Measurements from ENCODE around the gene EXOC4. TPM values are rescaled to one million over a fixed set of nuclear protein-coding genes. Genes with fewer than 3 reads are reported as not detected.

EXOC4 gene
- total and polyA plus RNA-seq, 2 of the 8 experiments (the other 6 are each of a cell fraction or from before 2014, with no cell fraction given): 27.0 to 67.3 TPM

- TF ChIP-seq CHD7 (IDR thresholded peaks at IDR 0.05; ENCODE audit: insufficient replicate concordance, low read length): no peak
- no peak for TF ChIP-seq EGR1 (IDR thresholded peaks at IDR 0.05; ENCODE audit: borderline replicate concordance, low read depth, low read length)
- no peak for TF ChIP-seq TBP (IDR thresholded peaks at IDR 0.05; ENCODE audit: low read depth, low read length)
- no peak for TF ChIP-seq MAX (IDR thresholded peaks at IDR 0.05)
- TF ChIP-seq SP2 (IDR thresholded peaks at IDR 0.05; ENCODE audit: low read length): no peak
- TF ChIP-seq BCL11A (IDR thresholded peaks at IDR 0.05; ENCODE audit: low read depth in 2 of 2, low read length in 2 of 2): no peak
- no peak for TF ChIP-seq TAF1 (IDR thresholded peaks at IDR 0.05; ENCODE audit: low read depth, low read length)
- TF ChIP-seq RNF2 (IDR thresholded peaks at IDR 0.05; ENCODE audit: borderline replicate concordance, low read depth, low read length, missing control alignments, poor library complexity, severe bottlenecking): no peak
These were observed 592.1 kb downstream of the EXOC4 start (continued) for GRCh38 chr7:133845005-133845404.
